Activated CD4-positive, CD25-positive, alpha-beta regulatory T cell treated with anti-CD3 and anti-CD28 coated beads, Interleukin-2, amount 50 U/mL, for 16 hours (primary cell): ENCODE measurements around the gene NR2F2.

Source experiments
- DNase-seq: peaks from one replicate; pipeline ENCODE4 v3.0.0-alpha.2; 2020; ENCODE audit warnings: low read depth, low spot score

NR2F2 gene

DNA sequence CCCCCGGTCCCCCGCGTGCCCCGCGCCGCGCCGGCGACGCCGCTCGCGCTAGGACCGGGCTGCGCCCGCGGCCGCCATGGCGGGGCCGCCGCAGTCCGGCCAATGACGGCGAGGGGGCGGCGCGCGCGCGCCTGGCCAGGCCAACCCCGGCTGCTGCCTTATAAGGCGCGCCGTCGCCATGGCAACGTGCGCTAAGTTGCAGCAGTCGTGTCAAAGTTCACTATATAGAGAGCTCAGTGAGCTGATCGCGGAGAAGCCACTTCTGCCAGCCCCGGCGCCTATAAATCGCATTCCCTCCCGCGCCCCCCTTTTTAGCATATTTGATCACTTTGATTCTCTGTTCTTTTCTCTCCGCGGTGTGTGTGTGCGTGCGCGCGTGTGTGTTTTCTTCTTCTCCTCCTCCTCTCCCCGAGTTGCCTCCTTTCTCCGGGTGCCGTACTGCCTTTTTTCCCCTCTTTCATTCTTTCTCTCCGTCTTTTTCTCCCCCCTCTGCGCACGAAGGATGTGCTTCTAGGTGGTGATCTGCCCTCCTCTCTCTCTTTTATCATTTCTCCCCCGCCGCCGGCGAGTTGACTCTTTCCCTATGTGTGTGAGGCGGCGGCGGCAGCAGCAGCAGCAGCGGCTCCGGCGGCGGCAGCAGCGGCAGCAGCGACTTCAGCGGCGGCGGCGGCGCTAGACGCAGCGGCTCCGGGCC is at the start of gene NR2F2:
NR2F2 (plus strand) TSS at position 251 of the 694 bp plus-strand sequence. CDS start 1,406 bp downstream, outside the sequence.
- DNase-seq: no peak

DNA sequence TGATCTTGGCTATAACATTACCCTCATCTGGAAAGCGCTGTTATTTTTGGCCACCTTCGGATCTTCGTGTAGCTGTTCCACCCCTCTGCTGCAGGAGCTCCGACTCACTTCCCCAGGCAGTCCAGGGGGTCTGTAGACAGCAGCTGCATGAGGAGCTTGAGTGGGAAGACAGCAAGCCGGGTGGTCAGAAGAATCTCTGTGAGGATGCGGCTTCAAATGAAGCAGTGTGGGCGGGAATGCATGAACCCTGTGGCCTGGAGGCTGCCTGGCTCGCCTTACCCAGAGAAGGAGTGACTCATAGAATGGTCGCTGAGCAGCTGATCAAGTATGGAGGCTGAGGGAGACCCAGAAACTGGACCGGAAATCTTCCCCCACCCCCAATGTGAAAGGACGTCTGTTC is 45.2 kb upstream of the NR2F2 start:
- no peak for DNase-seq

DNA sequence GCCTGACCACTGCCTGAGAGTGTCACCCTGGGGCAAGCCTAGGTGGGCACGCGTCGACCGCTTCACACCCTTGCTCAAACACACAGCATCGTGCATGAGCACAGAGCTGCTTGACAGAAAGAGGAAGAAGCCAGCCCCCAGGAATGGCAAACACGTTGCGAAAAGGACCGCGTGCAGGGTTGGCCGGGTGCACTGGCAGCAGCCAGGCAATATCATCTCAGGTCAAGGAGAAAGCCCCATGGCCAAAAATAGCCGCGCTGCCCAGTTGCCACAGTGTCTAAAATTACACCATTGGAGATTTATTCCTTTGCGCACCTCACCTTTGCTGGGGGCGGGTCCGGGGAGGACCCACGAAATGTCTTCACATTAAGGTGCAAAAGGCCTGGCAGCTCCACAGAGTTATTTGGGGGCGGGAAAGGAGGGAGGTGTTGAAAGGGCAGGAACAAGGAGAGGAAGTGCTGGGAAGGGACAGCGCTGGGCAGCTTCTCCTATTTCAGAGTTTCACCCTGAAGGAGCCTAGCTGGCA is 44.7 kb upstream of the NR2F2 start:
- no peak for DNase-seq

DNA sequence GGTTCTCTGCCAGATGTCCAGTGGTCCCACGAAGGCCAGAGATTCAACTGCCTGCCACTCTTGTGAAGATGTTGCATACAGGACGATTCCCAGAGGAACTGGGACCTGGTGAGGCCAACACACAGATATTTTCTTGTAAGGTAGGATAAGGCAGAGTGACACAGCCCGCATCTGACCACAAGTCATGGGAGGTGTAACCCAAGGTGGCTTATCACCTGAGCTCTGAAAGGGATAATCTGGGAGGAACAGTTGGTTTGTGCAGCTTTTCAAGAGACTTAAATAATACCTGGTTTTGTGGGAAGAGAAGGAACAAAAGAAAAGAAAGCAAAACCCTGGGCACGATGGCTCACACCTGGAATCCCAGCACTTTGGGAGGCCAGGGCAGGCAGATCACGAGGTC is 39.8 kb upstream of the NR2F2 start:
- DNase-seq: no peak

DNA sequence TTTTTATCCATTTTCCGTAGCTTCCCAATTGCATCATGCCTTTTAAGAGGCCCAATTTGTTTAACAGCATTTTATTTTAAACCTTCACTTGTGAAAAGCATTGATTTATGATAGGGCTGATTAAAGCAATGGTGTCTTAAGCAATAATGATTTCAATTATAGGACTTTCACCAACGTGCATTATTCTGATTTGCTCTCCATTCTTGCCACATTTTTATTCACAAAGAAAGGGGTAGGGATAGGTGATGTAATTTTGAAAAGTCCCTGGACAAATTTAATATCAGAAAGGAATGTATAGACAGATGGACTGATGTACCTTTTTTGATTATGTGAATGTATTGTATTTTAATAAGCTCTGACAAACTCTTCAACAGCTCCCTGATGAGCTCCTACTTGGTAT is 37.9 kb upstream of the NR2F2 start:
- DNase-seq: no peak

DNA sequence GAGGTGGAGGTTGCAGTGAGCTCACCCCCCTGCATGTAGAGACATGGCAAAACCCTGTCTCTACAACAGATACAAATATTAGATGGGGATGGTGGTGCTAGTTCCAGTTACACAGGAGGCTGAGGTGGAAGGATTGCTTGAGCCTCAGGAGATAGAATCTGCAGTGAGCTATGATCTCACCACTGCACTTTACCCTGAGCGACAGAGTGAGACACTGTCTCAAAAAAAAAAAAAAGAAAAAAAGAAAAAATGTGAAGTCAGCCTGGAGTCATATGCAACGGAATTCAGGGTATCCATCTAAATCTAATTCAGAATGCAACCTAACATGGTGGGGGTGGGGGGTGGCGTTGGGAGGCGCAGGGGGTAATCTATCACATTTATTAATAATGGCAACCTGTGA is 37.1 kb upstream of the NR2F2 start:
- DNase-seq: no peak

DNA sequence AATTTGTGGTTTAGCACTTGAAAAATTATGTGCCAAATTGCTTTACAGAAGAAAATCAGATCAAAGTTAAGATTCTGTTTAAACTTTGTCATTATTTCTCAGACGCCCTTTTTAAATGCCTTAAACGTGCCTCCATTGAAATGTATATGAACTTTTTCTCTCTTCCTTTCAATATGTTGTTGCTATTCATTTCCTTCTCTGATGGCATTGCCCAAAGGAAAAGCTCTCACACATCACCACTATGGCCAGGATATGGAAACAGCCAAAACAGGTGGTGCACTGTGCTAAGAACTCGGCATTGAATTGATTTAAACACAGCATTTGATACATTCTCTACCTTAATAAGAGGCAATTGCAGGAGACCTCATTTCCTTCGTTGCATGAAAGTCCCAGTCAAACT is 35.7 kb upstream of the NR2F2 start:
- DNase-seq: no peak

DNA sequence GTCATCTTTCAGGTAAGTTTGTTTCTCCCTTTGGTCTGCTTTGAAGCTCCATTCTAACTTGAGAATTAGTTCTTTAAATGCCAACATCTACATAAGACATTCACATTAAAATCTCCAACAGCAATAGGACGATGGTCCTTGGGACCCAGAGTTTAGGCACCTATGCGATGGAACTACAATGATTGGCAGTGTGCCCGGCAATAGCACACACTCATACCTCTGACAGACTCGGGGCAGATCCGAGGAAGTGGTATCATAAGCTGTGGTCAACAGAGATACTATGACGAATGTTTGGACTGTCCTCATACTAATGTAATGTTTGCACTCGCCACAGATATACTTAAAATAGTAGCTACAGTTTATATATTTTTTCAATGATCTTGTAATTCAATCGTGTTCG is 34.2 kb upstream of the NR2F2 start:
- DNase-seq: no peak

DNA sequence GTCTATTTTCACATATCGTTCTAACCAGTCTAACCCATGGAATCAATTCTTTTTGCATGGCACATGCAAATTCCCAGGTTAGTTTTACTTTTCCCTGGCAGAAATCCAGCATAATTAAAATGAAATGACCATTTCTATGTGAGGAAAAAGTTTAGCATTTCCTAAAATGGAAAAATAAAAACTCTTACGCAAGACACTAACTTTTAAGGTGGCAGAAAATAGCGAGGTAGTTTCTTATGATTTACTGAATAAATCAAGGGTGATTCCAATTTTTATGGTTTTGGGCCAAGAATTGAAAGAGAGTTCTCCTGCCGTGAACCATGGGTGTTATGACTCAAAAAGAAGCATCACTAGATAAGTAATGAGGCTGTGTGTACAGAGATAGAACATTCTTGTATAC is 32.7 kb upstream of the NR2F2 start:
- DNase-seq: no peak

DNA sequence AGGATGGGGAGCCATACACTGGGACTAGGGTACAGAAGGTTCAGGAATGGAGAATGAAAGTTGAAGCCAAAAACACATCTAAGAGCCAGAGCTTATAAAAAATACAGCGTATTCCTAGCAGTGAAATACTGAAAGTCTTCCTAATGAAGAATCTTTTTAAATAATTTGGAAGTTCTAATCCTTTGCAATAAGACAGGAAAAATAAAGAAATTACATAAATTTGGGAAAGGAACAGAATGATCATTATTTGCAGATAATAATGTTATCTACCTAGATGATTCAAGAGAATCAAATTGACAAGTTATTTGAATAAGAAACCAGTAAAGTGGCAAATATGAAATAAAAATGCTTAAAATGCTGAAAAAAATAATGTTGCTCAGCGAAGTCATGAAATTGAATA is 32.3 kb upstream of the NR2F2 start:
- DNase-seq: no peak

DNA sequence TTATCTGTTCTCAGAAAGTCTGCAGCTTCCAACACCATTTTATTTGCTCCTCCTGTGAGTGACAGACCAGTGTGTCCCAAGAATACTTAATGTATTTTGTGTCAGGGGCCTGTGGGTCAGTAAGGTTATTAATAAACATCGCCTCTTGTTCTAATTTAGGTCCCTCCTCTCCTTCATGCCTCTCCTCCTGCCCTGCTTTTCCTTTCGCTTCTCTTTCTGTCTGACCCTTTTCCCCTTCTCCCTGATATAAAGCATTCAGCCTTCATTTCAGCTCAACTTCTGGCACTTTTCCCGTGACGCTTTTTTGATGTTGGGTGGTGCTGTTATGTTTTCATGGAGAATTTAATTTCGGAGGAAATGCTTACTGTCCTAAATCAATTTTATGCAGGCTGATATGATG is 29.7 kb upstream of the NR2F2 start:
- DNase-seq: no peak

DNA sequence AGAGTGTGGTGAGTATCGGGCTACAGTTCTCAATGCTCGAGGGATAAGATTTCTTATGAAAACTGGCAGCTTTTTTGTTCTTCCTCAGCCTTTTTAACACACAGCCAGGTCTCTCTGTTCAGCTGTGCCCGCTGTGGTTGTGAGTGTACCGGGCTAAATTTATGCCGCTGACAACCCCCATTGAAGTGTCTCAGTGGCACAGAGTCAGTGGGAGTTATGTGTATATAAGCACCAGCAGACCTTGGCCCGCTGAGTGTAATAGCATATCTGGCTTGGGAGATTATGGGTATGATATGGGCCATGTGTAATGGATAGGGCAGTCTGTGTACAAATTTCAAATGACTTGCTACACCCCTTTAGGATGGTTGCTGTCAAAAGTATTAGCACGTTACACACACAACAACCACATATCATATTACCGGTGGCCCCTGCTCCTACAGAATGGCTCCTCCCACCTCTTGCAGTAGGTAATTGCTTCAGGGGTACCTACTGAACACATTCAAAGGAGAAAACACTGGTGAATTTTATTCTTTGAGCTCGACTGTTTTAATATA is 26.9 kb upstream of the NR2F2 start:
- DNase-seq: no peak

DNA sequence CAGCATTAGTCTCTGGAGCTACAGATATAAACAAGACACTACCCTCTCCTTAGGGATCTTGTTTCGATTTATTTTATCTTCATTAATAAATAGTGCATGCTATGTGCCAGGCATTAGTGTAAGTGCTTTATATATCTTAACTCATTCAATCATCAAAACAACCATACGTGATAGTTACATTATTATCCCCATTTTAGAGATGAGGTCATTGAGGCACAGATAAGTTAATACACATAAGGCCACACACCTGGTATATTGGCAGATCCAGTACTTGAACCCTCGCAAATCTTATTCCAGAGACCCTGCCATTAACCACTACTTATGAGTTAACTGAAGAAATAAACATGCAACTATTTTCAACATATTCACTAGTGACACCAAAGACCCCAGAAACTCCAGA is 25.7 kb upstream of the NR2F2 start:
- DNase-seq: no peak

DNA sequence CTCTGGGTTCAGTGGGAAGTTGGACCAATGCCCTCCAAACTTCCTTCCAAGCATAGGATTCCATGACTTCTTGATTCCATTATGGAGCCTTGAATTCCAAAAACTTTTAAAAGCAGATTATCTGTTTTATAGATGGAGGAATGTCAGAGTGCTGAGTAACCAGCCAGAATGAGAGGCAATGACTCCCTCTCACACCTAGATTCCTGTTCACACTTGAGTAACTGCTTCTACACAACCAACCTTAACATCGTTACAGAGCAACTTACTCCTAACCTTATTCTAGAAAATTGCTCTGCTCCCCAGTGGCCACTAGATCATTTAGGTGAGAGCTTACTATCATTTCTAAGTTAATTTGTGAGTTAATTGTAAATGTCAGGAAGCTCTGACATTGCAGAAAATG is 24.2 kb upstream of the NR2F2 start:
- DNase-seq: no peak

DNA sequence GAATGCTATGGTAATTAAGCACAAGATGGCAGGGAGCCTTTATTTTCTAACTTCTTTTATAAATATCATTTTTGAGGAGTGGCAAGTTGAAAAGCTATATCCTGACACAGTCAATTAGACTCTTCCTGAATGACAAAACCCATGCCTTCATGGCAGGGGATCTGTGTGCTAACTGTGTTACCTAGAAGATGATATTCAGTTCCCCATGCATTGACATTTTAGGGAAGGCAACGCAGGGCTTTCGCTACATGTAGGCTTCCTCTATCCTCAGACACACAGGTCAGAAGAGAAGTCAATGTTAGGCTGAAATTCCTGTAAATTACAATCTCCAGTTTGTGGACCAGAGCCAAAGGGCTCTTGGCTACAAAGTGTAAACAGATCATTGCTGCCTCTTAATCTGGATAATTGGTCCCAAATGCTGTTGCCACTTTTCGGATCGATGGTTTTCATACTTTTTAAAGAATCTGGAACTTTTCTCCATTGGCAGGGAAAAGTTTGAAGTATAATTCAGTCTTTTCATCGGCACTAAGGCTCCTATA is 22.6 kb upstream of the NR2F2 start:
- no peak for DNase-seq

DNA sequence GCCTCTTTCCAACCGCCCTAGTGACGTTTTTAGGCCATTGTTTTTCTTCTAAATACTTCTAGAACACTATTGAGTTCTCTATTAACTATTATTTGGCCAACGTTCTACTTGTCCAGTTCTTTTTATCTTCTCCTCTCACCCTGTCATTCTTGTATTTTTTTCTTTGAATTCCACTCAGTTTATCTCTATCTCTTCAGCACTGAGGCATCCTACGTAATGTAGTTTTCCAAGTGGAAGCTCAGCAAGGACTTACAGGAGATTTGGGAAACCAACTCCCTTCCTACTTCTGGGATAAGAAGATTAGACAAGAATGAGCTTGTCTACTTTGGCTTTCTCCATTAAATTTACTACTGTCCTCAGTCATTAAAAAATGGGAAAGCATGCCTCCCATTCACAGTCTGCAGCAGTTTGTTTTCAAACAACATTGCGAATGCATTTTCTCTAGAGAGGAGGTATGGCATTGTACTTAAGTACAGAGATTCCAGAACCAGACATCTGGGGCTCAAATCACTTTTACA is 21.3 kb upstream of the NR2F2 start:
- DNase-seq: no peak

DNA sequence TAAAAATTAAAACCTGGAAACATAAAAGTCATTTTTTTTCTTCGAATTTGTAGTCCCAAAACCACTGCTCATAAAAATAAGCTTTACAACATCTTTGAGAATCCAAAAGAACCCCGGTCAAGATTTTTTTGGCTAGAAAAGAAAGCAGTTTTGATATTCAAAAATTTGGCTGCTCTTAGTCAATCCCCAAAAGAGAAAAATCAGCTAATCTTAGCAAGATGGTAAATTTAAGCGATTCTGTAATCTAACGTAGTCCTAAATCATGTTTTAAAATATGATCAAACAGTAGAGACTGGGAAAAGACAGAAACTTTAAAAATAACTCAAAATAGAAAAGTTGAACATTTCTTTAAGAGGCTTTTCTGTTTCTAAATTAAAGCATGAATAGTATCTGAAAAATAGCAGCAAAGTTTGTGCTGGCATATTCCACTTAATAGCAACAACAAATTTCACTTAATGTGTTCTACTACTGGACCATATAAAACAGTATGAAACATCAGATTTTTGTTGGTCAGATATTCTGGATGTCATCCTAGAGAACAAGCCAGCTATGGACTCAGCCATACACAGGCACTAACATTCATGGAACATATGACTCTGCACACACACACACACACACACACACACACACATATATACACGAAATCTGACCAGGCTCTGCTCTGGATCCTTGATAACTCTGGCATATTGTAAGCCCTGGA is 19.1 kb upstream of the NR2F2 start:
- DNase-seq: no peak

DNA sequence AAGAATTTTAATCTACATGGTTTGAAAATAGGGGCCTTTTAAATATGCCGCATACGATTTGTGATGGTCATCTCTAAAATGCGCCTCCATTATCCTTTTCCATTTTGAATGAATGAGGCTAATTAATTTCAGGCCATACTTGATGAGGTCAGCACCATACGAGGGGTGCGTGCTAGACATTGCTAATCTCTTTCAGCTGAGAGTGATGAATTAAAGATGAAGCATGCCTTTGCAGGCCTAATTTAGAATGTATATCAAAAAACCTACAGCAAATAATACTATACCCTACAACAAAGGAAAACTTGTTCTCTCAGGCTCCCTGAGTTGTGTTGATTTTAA is 18.6 kb upstream of the NR2F2 start:
- DNase-seq: no peak

DNA sequence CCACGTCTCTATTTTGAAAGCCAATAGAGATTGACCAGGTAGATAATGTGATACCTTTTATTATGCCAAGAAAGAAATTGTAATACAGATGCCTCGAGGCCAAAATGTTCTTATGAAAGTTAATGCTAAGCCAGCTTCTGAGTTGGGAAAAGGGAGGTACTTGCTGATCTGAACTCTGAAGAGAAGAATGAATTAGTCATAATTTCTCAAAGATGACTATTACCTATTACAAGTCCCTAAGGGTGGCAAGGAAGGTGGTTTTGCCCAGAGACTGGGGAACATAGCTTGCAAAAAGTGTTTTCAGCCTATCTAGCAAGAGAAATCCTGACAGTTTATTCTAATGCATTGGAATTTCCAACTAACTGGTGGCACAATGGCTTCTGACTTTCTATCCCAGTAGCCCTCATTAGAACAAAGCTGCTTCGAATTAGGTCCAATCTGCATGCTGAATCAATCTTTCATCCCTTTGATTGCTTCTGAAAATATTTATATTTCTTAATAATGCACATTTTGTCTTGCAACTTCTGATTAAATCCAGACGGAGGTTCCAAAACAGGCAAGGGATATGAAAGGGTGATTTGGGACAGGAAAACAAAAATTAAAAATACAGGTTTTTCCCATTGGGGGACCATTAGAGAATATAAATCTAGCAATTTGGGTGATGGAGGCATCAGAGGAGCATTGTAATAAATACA is 17.7 kb upstream of the NR2F2 start:
- no peak for DNase-seq

DNA sequence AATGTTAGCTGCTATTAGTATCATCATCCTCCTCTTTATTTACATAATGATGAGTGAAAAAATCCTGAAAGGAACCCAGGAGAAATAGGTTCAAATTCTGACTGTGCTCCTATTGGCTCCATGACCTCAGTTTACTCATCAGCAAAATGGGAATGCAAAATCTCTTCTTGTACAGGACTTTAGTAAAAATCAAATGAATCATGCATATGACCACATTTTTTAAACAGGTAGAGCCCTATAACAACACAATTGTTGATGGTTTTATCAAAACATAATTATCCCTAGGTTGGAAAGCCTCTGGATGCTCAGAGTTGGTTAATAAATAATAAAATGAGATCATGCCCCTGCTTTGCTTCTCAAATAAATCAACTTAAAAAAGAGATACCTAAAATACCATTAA is 16.0 kb upstream of the NR2F2 start:
- no peak for DNase-seq

DNA sequence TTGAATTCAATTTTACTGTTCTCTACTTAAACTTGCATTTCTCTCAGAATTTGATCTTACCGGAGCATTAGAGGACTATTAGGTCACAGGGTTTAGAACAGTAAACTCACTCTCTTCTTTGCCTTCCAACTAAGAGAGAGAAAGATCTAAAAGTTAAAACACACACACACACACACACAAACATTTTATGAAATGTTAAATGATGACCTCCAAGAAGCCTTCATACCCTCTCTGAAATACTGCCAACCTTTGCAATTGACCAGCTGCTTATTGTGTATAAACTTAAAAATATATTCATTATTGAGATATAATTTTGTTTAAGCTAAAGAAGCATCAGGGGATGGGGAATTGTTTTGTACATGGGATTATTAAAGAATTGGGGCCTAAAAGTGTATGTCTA is 15.5 kb upstream of the NR2F2 start:
- no peak for DNase-seq
